GM12873 (cell line): Measurements from ENCODE around the gene BAG1.

ENCODE experiments used
- CTCF ChIP-seq: IDR thresholded peaks from 2 replicates; pipeline ENCODE4 v1.5.1; 2012; ENCODE audit warnings: low read depth, mild to moderate bottlenecking, moderate library complexity, low read length, control low read depth; ENCODE audit not compliant: insufficient read depth; ENCODE audit errors: missing control alignments

Gene BAG1

DNA sequence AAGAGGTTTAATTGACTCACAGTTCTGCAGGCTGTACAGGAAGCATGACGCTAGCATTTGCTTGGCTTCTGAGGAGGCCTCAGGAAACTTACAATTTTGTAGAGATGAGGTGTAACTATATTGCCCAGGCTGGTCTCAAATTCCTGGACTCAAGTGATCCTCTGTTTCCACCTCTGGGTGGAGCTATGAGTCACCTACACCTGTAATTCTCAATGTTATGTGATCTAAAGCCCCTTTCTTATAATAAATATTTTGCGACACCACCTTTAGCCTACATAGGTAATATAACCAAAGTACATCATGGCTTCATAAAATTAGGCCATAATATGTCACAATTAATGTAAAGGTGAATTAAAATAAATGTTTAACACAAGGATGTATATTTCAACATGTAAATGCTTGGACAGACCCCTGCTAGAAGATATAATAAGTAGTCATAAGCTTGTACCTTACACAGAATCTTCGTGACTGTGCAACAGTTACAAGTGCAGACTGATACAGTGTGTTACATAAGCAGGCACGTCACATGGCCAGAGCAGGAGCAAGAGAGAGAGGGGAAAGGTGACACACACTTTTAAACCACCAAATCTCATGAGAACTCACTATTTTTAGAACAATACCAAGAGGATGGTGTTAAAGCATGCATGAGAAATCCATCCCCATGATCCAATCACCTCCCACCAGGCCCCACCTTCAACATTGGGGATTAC is 54.3 kb downstream of the BAG1 start:
- no peak for TF ChIP-seq CTCF

DNA sequence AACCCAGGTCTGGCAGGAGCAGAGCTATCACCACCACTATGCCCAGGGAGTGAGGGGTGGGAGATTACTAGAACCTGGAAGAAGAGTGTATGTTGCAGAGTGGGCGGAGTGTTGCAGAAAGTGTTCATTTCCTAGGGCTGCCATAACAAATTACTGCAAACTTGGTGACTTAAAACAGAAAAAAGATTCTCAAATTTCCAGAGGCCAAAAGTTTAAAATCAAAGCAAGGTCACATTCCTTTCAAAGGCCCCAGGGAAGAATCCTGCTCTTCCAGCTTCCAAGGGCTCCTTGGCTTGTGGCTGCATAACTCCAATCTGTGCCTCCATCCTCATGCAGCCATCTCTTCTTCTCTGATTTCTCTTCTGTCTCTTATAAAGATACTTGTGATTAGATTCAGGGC is 55.1 kb downstream of the BAG1 start:
- no peak for TF ChIP-seq CTCF

GRCh38 chr9:33202552-33203201 is 61.8 kb downstream of the BAG1 start:
- TF ChIP-seq CTCF, result no peak
